Measurements from ENCODE around the gene RBM6.

DNA sequence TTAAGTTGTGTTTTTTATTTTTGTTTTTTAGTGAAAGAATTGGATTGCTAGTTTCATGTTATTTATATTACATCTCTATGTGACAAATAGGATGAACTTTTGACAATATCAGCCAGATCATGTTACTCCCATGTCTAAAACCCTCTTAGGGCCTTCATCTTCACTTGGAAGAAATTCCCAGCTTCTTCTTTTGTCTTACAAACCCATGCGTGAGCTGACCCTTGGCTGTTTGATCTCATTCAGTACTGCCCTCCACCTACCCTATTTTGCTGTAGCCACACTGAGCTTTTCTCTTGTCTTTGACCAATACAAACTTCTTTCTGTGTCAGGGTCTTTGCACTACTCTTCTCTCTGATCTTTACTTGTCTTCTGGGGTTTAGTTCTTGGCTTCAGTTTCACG, 37.0 kb downstream of the RBM6 start:
- TF ChIP-seq, protein P1, sequence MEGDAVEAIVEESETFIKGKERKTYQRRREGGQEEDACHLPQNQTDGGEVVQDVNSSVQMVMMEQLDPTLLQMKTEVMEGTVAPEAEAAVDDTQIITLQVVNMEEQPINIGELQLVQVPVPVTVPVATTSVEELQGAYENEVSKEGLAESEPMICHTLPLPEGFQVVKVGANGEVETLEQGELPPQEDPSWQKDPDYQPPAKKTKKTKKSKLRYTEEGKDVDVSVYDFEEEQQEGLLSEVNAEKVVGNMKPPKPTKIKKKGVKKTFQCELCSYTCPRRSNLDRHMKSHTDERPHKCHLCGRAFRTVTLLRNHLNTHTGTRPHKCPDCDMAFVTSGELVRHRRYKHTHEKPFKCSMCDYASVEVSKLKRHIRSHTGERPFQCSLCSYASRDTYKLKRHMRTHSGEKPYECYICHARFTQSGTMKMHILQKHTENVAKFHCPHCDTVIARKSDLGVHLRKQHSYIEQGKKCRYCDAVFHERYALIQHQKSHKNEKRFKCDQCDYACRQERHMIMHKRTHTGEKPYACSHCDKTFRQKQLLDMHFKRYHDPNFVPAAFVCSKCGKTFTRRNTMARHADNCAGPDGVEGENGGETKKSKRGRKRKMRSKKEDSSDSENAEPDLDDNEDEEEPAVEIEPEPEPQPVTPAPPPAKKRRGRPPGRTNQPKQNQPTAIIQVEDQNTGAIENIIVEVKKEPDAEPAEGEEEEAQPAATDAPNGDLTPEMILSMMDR (conservative IDR thresholded peaks at IDR 0.05; ENCODE audit: low read depth in 2 of 2), result no peak
- no peak for TF ChIP-seq EZH2 (IDR thresholded peaks at IDR 0.05; ENCODE audit: low read depth, unreplicated experiment)
- no peak for TF ChIP-seq CREB1 (CRISPR knock-in tag; IDR thresholded peaks at IDR 0.05; ENCODE audit: low read depth)
- TF ChIP-seq, protein P2, sequence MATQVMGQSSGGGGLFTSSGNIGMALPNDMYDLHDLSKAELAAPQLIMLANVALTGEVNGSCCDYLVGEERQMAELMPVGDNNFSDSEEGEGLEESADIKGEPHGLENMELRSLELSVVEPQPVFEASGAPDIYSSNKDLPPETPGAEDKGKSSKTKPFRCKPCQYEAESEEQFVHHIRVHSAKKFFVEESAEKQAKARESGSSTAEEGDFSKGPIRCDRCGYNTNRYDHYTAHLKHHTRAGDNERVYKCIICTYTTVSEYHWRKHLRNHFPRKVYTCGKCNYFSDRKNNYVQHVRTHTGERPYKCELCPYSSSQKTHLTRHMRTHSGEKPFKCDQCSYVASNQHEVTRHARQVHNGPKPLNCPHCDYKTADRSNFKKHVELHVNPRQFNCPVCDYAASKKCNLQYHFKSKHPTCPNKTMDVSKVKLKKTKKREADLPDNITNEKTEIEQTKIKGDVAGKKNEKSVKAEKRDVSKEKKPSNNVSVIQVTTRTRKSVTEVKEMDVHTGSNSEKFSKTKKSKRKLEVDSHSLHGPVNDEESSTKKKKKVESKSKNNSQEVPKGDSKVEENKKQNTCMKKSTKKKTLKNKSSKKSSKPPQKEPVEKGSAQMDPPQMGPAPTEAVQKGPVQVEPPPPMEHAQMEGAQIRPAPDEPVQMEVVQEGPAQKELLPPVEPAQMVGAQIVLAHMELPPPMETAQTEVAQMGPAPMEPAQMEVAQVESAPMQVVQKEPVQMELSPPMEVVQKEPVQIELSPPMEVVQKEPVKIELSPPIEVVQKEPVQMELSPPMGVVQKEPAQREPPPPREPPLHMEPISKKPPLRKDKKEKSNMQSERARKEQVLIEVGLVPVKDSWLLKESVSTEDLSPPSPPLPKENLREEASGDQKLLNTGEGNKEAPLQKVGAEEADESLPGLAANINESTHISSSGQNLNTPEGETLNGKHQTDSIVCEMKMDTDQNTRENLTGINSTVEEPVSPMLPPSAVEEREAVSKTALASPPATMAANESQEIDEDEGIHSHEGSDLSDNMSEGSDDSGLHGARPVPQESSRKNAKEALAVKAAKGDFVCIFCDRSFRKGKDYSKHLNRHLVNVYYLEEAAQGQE (IDR thresholded peaks at IDR 0.05; ENCODE audit: unreplicated experiment), result no peak

Measured in GM23338 (cell line).